Epidermal melanocyte (primary cell): Measurements from ENCODE around the gene IGLON5.

Experiments
- DNase-seq: peaks from one replicate; pipeline ENCODE4 v3.0.0; 2011; ENCODE audit warnings: low spot score; ENCODE audit not compliant: insufficient read length

IGLON5 gene

GRCh38 chr19:51311351-51312257 lies at the start of gene IGLON5:
TSS of gene IGLON5 (plus strand) at chr19:51311644. CDS start at chr19:51311848, 204 bp downstream.
- DNase-seq: no peak

GRCh38 chr19:51263808-51264207 lies 47.6 kb upstream of the IGLON5 start:
- DNase-seq: no peak

- DNase-seq: no peak
Observed at GRCh38 chr19:51271067-51271466, 40.4 kb upstream of the IGLON5 start.

- DNase-seq: no peak
Observed at GRCh38 chr19:51272183-51272810, 39.1 kb upstream of the IGLON5 start.

- no peak for DNase-seq
Observed at GRCh38 chr19:51274049-51274770, 37.2 kb upstream of the IGLON5 start.

- DNase-seq: no peak
Observed at GRCh38 chr19:51277112-51277511, 34.3 kb upstream of the IGLON5 start.

GRCh38 chr19:51282335-51282734 lies 29.1 kb upstream of the IGLON5 start:
- DNase-seq: no peak

GRCh38 chr19:51285682-51286081 lies 25.8 kb upstream of the IGLON5 start:
- no peak for DNase-seq

- no peak for DNase-seq
Observed at GRCh38 chr19:51289635-51290034, 21.8 kb upstream of the IGLON5 start.

GRCh38 chr19:51292971-51293370 lies 18.5 kb upstream of the IGLON5 start:
- DNase-seq: no peak

- no peak for DNase-seq
Observed at GRCh38 chr19:51293571-51294210, 17.8 kb upstream of the IGLON5 start.

GRCh38 chr19:51294211-51294976 lies 17.1 kb upstream of the IGLON5 start:
- no peak for DNase-seq

GRCh38 chr19:51294977-51295375 lies 16.5 kb upstream of the IGLON5 start:
- no peak for DNase-seq

GRCh38 chr19:51295382-51296126 lies 15.9 kb upstream of the IGLON5 start:
- DNase-seq: no peak

GRCh38 chr19:51296336-51297093 lies 14.9 kb upstream of the IGLON5 start:
- no peak for DNase-seq

GRCh38 chr19:51297406-51297805 lies 14.0 kb upstream of the IGLON5 start:
- no peak for DNase-seq

- DNase-seq: no peak
Observed at GRCh38 chr19:51301266-51301665, 10.2 kb upstream of the IGLON5 start.

- DNase-seq: no peak
Observed at GRCh38 chr19:51305479-51305878, 6.0 kb upstream of the IGLON5 start.

GRCh38 chr19:51316688-51317087 lies 5.2 kb downstream of the IGLON5 start:
- no peak for DNase-seq
